Fibroblast of skin of right quadriceps (primary cell): Measurements from ENCODE around the gene ANO8.
A peak's percentile ranks its signal among the peaks of the same experiment; 100 is the strongest.
"Not testable (repeated sequence)": the region's sequence is repeated elsewhere in the genome, so short reads cannot be mapped to it uniquely, and the experiment has no call there.

Experiments used
- DNase-seq: peaks from one replicate; pipeline ENCODE4 v3.0.0-alpha.2; 2013

The ANO8 gene

GRCh38 chr19:17286263-17286662 is 48.4 kb downstream of the ANO8 start:
- DNase-seq = no peak

DNA sequence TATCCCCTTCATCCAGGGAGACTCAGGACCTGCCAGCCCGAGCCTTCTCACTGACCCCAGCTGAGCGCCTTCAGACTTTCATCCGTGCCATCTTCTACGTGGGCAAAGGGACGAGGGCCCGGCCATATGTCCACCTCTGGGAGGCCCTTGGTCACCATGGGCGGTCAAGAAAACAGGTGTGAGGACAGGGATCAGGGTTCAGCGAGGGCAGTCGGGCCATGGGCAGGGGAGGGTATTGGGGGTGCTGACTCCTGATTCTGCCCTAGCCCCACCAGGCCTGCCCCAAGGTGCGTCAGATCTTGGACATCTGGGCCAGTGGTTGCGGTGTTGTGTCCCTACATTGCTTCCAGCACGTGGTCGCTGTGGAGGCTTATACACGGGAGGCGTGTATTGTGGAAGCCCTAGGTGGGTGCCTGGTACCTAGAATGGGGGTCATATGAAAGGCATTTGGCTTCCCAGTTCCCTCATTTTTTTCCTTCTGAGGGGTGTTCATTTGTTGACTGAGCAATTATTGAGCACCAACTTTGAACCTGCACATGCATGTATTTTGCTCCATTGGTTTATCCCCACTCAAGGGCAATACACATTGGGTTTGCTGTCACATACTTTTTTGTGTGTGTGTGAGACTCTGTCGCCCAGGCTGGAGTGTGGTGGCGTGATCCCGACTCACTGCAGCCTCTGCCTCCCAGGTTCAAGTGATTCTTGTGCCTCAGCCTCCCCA is 49.1 kb downstream of the ANO8 start:
- no peak for DNase-seq

DNA sequence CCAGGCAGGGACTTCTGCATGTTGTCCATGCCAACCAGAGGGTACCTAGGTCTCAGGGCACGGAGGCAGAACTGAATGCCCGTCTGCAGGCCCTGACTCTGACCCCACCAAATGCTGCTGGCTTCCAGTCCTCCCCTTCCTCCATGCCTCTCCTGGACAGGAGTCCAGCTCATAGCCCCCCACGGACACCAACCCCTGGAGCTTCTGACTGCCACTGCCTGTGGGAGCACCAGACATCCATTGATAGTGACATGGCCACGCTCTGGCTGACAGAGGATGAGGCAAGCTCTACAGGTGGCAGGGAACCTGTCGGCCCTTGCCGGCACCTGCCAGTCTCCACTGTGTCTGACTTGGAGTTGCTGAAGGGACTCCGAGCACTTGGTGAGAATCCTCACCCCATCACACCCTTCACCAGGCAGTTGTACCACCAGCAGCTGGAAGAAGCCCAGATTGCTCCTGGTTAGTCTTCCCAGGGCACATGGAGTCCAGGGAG is 51.1 kb downstream of the ANO8 start:
- no peak for DNase-seq

DNA sequence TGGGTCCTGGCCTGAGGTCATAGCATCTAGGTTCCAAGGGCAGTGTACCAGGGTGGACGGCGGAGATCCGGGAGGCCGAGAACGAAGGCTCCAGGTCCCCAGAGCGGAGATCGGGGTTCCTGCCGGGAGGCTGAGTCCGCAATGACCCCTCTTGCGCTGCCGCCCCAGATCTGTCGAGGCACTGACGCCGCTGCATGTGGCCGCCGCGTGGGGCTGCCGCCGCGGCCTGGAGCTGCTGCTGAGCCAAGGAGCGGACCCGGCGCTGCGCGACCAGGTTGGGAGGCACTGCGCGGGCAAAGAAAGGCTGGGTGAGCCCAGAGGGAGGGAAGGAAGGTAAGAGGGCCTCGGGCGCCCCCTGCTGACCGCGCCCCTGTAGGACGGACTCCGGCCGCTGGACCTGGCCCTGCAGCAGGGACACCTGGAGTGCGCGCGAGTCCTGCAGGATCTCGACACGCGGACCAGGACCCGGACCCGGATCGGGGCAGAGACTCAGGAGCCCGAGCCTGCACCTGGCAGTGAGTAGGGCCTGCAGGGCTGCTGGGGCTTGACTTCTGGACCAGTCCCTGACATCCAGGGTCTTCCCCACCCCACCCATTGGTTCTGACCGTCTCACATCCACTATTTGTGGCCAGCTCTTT is 52.0 kb downstream of the ANO8 start:
- DNase-seq = peak; percentile 71

- DNase-seq = no peak
Measured at GRCh38 chr19:17281391-17282304, 53.0 kb downstream of the ANO8 start, which contains the start of gene ANKLE1. TSS of gene ANKLE1 (plus strand) at chr19:17281901. CDS start at chr19:17281921, 20 bp downstream.

DNA sequence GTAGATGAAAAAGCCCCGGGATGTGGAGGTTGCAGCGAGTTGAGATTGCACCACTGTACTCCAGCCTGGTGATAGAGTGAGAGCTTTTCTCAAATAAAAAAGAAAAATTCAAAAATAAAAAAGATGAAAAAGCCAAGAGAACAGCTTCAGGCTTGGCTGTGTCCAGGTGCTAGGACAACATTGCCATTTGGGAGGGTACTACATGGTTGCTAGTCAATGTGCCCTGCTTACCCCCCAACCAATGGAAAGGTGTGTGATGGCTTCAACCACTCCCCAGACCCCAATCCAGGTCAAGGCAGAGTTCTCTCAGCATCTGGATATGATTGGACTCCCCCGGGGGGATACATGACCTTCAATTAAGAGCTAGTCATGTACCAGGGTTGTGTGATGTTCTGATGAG is 55.2 kb downstream of the ANO8 start:
- no peak for DNase-seq

GRCh38 chr19:17275441-17276175 is 59.0 kb downstream of the ANO8 start:
- no peak for DNase-seq

DNA sequence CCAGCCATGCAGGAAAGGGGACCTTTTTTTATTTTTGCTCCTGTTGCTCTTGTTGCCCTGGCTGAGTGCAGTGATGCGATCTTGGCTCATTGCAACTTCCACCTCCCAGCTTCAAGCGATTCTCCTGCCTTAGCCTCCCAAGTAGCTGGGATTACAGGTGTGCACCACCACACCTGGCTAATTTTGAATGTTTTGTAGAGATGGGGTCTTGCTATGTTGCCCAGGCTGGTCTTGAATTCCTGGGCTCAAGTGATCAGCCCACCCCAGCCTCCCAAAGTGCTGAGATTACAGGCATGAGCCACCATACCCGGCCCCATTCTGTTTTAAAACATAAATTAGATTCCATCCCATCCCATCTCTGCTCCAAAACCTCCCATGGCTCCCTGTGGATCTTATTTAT is 59.8 kb downstream of the ANO8 start:
- not testable (repeated sequence) for DNase-seq
